K562 (cell line): ENCODE data around the gene CPED1. TPM values are rescaled to one million over a fixed set of nuclear protein-coding genes. Genes with fewer than 3 reads are reported as not detected.

ENCODE experiments used
- ARID2 ChIP-seq: fragments of 450-650 bp; IDR thresholded peaks from 2 replicates; pipeline ENCODE4 v1.6.1; 2017; ENCODE audit warnings: antibody characterized with exemption, mild to moderate bottlenecking
- ATF1 ChIP-seq, 2 experiments: fragments of 450-650 bp in 1 of 2; IDR thresholded peaks; 2 replicates each; pipeline ENCODE4 v1.6.1; 2016; ENCODE audit warnings: missing compliant biosample characterization in 1 of 2, missing genetic modification characterization in 1 of 2
- ATF6 ChIP-seq: sonication (generic); formaldehyde crosslinking; IDR thresholded peaks from 2 replicates; pipeline ENCODE4 v1.4.0; 2020; ENCODE audit warnings: mild to moderate bottlenecking, missing genetic modification reagents
- ATF7 ChIP-seq: fragments of 450-650 bp; IDR thresholded peaks from 2 replicates; pipeline ENCODE4 v1.7.1; 2014; ENCODE audit warnings: mild to moderate bottlenecking, moderate library complexity
- EHMT2 ChIP-seq: fragments of 450-650 bp; IDR thresholded peaks from 2 replicates; pipeline ENCODE4 v1.6.1; 2018; ENCODE audit warnings: antibody characterized with exemption
- ETV5 ChIP-seq: sonication (generic); formaldehyde crosslinking; IDR thresholded peaks from 2 replicates; pipeline ENCODE4 v1.4.0; 2020; ENCODE audit warnings: low read depth, mild to moderate bottlenecking, missing genetic modification reagents
- HSF4 ChIP-seq: fragments of 250-450 bp; sonication (Bioruptor Pico); IDR thresholded peaks from 2 replicates; pipeline ENCODE4 v2.1.2; 2022; ENCODE audit warnings: mild to moderate bottlenecking, moderate library complexity, borderline replicate concordance
- MAFK ChIP-seq: IDR thresholded peaks from 2 replicates; pipeline ENCODE4 v1.6.1; 2011; ENCODE audit warnings: low read length, improper control_type of control experiment
- MED1 ChIP-seq: sonication (generic); formaldehyde crosslinking; IDR thresholded peaks from 2 replicates; pipeline ENCODE4 v1.8.1; 2023; ENCODE audit warnings: missing genetic modification reagents, borderline replicate concordance
- MXI1 ChIP-seq: IDR thresholded peaks from 2 replicates; pipeline ENCODE4 v1.6.1; 2011; ENCODE audit warnings: low read depth, mild to moderate bottlenecking, improper control_type of control experiment, low read length
- NCOA6 ChIP-seq: fragments of 450-650 bp; IDR thresholded peaks from 2 replicates; pipeline ENCODE4 v1.6.1; 2017; ENCODE audit warnings: mild to moderate bottlenecking
- PHB ChIP-seq: fragments of 250-450 bp; sonication (Bioruptor Pico); IDR thresholded peaks from 2 replicates; pipeline ENCODE4 v1.5.0; 2021
- POLR2B ChIP-seq: fragments of 450-650 bp; IDR thresholded peaks from 2 replicates; pipeline ENCODE4 v1.6.1; 2018; ENCODE audit warnings: low read depth; ENCODE audit not compliant: partially characterized antibody
- POLR3G ChIP-seq: IDR thresholded peaks from 2 replicates; pipeline ENCODE4 v1.6.1; 2011; ENCODE audit not compliant: insufficient read length, insufficient replicate concordance; ENCODE audit errors: extremely low read depth
- SMARCA5 ChIP-seq: fragments of 450-650 bp; IDR thresholded peaks from 2 replicates; pipeline ENCODE4 v1.6.1; 2016
- SRSF9 ChIP-seq: fragments of 200-400 bp; formaldehyde crosslinking; IDR thresholded peaks from 2 replicates; pipeline ENCODE4 v1.6.1; 2017; ENCODE audit warnings: low read depth, low read length, borderline replicate concordance
- TAF1 ChIP-seq: IDR thresholded peaks from 2 replicates; pipeline ENCODE4 v1.6.1; 2011; ENCODE audit warnings: mild to moderate bottlenecking, low read length, moderate library complexity; ENCODE audit not compliant: insufficient read depth, control insufficient read depth, severe bottlenecking; ENCODE audit errors: extremely low read depth
- UBTF ChIP-seq, 2 experiments: IDR thresholded peaks; 2 replicates each; pipeline ENCODE4 v1.6.1; 2012; ENCODE audit warnings: improper control_type of control experiment in 2 of 2, low read depth in 2 of 2, low read length in 2 of 2, borderline replicate concordance in 1 of 2
- XRCC3 ChIP-seq: fragments of 450-650 bp; IDR thresholded peaks from 2 replicates; pipeline ENCODE4 v1.6.1; 2017; ENCODE audit warnings: mild to moderate bottlenecking, moderate library complexity
- ZBTB11 ChIP-seq, 3 experiments: fragments of 200-800 bp in 1 of 3; fragments of 250-450 bp in 1 of 3; fragments of 450-650 bp in 1 of 3; sonication (Bioruptor Pico) in 1 of 3; sonication (Bioruptor generic) in 1 of 3; formaldehyde crosslinking in 1 of 3; IDR thresholded peaks; 2 replicates each; pipeline versions ENCODE4 v1.6.1 to v1.8.0; 2016 to 2022; ENCODE audit warnings: mild to moderate bottlenecking in 2 of 3, missing genetic modification characterization in 2 of 3, missing compliant biosample characterization in 1 of 3, moderate library complexity in 1 of 3
- ZFPM2 ChIP-seq: fragments of 250-450 bp; sonication (Bioruptor Pico); IDR thresholded peaks from 2 replicates; pipeline ENCODE4 v1.5.1; 2022; ENCODE audit warnings: mild to moderate bottlenecking
- ZNF3 ChIP-seq: fragments of 250-450 bp; sonication (Bioruptor Pico); IDR thresholded peaks from 2 replicates; pipeline ENCODE4 v1.5.0; 2021; ENCODE audit warnings: mild to moderate bottlenecking, moderate library complexity
- polyA plus RNA-seq, 8 experiments: library from polyadenylated mRNA; depleted of rRNA in 4 of 8; stranded (reverse) in 5 of 8; unstranded in 3 of 8; fragments of >200 nt; fragmentation: Nextera tagmentation in 2 of 8; fragmentation: Illumina TruSeq in 1 of 8; extraction: Ambion mirVana in 2 of 8; extraction: Trizol in 1 of 8; gene quantifications; 2 replicates each; pipeline versions ENCODE4 v1.2.1 to v1.2.3, GENCODE V29; 2011 to 2014; ENCODE audit warnings: inconsistent platforms in 1 of 8, missing spikeins in 1 of 8
- total RNA-seq, 7 experiments: library from RNA; depleted of rRNA in 6 of 7; stranded (reverse); fragments of >200 nt in 6 of 7; fragmentation: Illumina TruSeq in 2 of 7; extraction: Trizol in 2 of 7; gene quantifications; 2 replicates each; pipeline versions ENCODE4 v1.2.1 to v1.2.3, GENCODE V29; 2011 to 2021; ENCODE audit warnings: low replicate concordance in 1 of 7

CPED1 gene
- total and polyA plus RNA-seq, 9 of the 15 experiments (the other 6 are each of a cell fraction or from before 2014, with no cell fraction given) = 195 to 393 (median 290) TPM

- TF ChIP-seq PHB (no peak), EHMT2 (no peak), MXI1 (no peak), HSF4 (CRISPR knock-in tag) (peak; percentile 45; the same call in 1 of the 2 replicates), ATF7 (peak; percentile 97), MAFK (no peak), ZFPM2 (CRISPR knock-in tag) (no peak), SRSF9 (no peak), POLR3G (no peak), ZNF3 (CRISPR knock-in tag) (no peak), NCOA6 (no peak), SMARCA5 (no peak), ARID2 (no peak), POLR2B (no peak), MED1 (no peak), ATF1 (CRISPR knock-in tag; IDR thresholded peaks at IDR 0.05) (no peak), ATF1 (tag; IDR thresholded peaks at IDR 0.05) (peak; percentile 44), ZBTB11 (CRISPR knock-in tag; IDR thresholded peaks at IDR 0.05) (no peak), UBTF (IDR thresholded peaks at IDR 0.05; ENCODE audit: borderline replicate concordance in 1 of 2, low read depth in 2 of 2, low read length in 2 of 2) (no peak), ATF6 (no peak), XRCC3 (no peak), ETV5 (CRISPR knock-in tag) (no peak), TAF1 (no peak)
These were observed 149.9 kb downstream of the CPED1 start (continued) for GRCh38 chr7:121138262-121138933.
